GM21737 (cell line): ENCODE data around the gene ARTN.

Experiments used
- ATAC-seq: cut with Tn5 transposase; IDR thresholded peaks from one replicate; pipeline ENCODE4 v1.9.1; 2021; ENCODE audit warnings: mild to moderate bottlenecking, moderate library complexity; ENCODE audit not compliant: unreplicated experiment

Gene ARTN, protein sequence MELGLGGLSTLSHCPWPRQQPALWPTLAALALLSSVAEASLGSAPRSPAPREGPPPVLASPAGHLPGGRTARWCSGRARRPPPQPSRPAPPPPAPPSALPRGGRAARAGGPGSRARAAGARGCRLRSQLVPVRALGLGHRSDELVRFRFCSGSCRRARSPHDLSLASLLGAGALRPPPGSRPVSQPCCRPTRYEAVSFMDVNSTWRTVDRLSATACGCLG

DNA sequence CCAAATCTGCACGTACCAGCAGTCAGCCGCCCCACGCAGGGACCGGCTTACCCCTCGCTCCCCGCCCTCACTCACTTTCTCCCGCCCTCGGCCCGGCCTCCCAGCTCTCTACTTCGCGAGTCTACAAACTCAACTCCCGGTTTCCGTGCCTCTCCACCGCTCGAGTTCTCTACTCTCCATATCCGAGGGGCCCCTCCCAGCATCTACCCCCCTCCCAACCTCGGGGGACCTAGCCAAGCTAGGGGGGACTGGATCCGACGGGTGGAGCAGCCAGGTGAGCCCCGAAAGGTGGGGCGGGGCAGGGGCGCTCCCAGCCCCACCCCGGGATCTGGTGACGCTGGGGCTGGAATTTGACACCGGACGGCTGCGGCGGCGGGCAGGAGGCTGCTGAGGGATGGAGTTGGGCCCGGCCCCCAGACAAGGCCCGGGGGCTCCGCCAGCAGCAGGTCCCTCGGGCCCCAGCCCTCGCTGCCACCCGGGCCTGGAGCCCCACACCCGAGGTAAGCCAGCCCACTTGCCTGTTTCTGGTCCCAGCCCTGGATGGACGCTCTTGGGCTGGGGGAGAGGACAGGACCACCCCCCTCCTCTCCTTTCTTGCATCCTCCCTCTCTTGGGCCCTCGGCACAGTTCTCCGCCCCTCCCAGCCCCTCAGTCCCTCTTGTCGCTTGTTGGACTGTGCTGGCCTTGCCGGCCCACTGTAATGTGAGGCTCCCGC, at the start of gene ARTN:
Gene ARTN, plus strand, starts transcription at position 416 of the 715 bp plus-strand sequence. CDS start 1,856 bp downstream, outside the sequence.
- ATAC-seq = no peak

DNA sequence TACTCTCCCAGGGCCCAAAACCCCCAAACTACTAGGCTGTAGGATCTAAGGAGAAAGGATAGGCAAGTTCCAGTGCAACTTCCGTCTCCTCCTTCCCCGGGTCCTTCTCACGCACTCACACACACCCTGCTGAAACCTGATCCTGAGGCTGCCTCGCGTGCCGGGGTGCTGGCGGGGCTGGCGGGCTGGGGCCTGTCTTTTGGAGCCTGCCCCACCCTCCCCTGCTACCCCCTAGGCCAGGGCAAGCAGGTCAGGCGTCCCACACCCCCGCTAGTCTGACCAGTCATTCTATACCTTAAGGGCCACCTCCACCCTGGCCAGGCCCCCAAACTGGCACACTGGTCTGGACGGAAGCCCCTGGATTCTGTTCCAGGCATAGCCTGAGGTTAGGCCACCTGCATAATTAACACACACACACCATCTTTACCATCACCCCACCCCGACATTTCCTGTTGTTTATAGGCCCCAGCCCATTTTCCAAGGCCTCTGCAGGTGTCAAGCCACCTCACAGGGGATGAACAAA, 48.3 kb upstream of the ARTN start:
- no peak for ATAC-seq

DNA sequence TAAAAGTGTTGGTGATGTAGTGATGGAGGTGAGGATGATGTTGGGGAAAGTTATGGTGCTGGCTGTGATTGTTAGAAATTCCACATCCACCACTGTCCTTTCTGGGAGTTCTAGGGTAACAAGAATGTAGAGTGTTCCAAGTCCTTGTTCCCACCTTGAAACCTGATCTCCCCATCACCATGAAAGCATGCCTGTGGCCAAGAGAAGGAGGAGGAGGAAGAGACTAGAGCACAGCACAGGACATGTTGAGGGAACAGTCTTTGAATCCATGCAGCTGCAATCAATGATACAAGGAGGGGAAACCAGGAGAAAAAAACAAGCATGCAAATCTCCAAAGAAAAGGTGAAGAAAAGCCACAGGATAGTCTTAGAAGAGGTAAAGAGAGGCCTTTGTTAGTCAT, 45.9 kb upstream of the ARTN start:
- no peak for ATAC-seq

DNA sequence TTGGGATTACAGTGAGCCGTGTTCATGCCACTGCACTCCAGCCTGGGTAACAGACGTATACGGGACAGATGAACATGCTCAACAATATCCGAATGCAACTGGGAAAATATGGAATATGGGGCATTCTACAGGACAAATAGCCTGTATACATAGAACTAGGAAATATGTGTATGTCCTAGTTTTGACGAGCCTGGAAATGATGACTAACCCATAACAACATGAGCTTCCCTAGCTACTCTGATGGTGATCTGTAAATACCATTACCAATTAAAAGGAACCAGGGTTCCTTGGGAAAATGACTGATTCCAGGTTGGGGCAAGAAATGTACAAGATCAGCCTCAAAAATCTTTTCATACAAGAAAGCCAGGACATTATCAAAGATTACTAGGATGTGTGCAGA, 42.8 kb upstream of the ARTN start:
- ATAC-seq = no peak

DNA sequence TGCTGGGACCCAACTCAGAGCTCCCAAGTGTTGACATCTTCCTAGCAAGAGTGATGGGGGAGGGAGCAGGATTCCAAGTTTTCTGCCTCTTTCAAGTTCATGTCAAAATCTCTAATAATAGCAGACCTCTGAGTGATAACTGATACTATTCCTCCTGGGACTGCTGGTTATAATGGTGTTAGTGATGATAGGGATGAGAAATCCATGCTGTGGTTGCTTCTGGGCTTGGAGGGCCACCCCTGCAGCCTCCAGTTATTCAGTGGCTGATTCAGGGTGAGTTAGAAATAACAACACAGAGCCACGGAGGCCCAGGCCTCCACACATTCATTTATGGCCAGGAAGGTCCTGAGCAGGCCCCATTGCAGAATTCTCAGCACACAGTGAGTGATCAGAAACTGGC, 40.6 kb upstream of the ARTN start:
- no peak for ATAC-seq

DNA sequence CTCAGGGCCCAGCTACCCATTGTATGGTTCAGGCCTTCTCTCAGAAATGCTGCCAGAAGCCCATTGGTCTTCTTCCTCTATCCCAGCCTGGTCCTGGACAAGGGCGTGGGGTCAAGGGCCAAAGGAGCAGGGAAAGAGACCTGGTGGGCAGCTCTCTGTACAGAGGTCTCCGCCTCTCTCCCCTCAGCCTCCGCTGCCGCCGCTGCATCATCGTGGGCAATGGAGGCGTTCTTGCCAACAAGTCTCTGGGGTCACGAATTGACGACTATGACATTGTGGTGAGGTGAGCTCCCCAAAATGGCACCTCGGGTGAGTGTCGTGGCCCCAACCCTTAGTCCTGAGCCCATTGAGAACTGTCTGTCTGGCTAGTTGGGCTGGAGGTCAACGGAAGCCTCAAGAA, 34.6 kb upstream of the ARTN start:
- ATAC-seq = no peak

DNA sequence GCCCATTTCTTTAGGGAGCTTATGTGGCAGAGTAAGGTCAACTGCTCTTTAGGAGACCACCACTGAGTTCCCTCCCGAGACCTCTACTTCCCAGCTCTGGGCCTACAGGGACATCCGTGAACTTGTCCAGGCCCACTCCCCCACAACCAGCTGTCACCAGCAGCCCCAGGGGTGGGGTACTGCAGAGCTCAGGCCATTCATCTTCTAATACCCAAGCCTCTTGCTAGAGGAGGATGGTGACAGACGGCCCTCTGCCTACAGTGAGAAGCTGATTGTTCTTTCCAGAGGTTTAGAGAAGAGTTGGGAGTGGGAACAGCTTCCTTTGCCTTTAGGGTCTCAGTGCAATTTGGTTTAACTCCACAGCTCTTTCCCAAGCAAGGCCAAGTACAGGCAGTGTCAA, 33.2 kb upstream of the ARTN start:
- ATAC-seq = no peak

DNA sequence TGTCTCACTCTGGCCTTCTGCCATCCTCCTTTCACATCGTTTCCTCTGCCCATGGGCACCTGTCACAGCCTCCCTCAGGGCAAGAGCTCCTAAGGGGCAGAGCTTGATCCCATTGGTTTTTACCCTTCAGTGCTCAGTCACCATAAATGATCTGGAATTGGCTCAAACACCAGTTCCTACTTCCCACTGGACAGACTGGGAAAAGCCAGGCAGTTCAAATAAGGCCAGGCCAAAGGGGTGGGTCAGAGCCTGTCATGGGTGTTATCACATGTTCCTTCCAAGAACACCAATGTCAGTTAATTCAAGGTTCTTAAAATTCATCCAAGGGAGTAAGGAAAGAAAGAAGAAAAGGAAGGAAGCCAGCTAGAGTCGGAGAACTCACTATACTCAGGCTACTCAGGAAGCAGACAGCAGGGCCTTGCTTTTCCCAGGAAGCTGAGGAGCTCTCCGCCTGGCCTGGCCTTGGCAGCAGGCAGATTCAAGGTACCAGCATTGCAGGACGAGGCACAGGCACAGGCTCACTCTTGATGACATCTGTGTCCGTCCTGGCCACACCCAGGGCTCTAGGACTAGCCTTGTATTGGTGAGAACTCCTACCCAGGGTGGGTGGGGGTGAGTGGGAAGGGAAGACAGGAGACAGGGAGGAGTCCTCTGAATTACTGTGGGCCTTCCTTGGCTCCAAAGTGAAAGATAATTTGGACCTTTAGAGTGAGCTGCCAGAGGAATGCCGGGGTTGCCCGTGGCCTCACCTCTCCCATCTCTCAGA, 32.2 kb upstream of the ARTN start:
- ATAC-seq = no peak

DNA sequence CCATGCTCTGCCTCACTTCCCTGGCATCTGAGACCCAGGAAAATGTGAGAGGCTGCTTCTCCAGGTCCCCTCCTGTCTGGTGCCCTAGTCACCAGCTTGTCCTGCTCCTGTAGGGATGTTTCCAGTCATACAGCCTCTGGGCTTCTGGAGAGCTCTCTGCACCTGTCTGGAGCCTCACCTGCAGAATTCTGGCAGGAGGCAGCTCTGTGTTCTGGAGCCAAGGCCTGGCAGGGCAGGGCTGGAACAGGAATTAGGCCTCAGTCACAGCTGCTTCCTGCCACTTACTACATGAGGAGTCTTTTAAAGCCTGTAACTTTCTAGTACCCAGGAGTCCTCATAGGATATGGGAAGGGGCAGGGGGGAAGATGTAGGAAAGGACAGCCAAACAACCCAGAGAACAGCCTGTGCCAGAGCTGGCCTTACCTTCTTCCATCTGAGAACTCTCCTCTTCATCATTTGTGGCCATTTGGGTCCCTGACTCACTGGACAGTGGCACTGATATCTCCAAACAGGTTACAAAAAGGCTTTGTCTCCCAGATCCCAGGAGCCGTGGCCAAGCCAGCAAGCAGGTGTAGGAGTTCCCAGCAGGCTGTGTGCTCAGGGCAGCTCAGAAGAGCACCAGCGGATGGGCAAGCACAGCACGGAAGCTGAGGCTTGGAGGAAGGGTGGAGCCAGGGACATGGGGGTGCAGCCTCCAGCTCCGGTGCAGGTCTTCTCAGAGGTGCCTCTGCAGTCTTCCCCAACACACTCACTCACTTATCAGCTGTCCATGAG, 31.4 kb upstream of the ARTN start:
- no peak for ATAC-seq

DNA sequence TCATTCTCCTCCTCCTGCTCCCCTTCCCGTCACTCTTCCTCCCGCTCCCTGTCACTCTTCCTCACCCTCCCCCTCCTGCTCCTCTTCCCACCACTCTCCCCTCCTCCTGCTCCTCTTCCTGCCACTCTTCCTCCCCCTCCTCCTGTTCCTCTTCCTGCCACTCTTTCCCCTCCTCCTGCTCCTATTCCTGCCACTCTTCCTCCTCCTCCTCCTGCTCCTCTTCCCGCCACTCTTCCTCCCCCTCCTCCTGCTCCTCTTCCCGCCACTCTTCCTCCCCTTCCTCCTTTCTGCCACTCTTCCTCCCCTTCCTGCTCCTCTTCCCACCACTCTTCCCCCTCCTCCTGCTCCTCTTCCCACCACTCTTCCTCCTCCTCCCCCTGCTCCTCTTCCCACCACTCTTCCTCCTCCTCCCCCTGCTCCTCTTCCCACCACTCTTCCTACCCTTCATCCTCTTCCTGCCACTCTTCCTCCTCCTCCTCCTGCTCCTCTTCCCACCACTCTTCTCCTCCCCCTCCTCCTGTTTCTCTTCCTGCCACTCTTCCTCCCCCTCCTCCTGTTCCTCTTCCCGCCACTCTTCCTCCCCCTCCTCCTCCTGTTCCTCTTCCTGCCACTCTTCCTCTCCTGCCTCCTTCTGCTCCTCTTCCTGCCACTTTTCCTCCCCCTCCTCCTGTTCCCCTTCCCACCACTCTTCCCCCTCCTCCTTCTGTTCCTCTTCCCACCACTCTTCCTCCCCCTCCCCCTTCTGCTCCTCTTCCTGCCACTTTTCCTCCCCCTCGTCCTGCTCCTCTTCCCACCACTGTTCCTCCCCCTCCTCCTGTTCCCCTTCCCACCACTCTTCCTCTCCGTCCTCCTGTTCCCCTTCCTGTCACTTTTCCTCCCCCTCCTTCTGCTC, 28.7 kb upstream of the ARTN start:
- ATAC-seq = no peak

DNA sequence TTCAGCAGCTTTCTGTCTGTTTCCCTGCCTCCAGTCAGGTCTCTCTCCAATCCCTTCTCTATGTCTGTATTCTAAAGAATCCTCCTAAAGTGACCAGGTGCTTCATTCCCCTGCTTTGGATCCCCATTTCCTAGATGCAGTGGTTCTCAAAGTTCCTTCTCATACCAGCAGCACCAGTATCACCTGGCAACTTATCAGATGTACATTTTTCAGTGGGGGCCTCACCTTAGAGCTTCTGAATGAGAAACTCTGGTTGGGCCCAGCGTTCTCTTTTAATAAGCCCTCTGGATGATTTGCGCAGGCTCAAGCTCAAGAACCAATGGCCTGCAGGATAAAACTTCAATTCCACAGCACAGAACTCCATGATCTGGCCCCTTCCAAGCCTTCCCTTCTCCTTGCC, 25.4 kb upstream of the ARTN start:
- ATAC-seq = no peak

DNA sequence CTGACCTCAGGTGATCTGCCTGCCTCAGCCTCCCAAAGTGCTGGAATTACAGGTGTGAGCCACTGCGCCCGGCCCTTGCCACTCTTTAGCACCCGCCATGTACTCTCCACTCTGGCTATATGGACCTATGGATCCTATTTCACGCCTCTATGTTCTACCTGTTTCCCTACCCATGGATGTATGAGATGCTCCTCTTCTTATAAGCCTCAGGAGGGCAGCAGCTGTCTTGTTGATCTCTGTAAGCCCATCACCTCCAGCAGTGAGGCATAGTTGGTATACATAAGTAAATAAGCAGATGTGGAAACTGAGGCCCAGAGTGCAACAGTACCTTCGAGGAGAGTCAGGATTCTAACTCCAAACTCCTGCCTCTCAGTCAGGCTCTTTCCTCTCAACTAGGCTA, 24.7 kb upstream of the ARTN start:
- ATAC-seq = no peak

DNA sequence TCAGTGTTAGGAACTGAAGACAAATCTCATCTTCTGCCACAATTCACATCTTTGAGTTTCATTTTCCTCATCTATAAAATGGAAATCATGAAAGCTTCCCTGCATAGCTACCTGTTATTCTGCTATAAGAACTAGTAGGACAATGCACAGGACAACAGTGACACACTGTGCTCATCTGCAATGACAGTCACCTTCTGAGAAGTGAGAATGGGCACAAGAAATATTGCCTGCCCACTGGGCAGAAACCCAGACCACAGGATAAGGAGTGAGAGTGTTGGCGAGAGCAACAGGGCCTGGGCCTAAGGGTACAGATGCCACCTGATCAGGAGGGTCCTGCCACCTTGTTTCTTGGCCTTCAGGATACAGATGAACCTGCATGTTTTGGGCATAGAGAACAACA, 23.3 kb upstream of the ARTN start:
- no peak for ATAC-seq

DNA sequence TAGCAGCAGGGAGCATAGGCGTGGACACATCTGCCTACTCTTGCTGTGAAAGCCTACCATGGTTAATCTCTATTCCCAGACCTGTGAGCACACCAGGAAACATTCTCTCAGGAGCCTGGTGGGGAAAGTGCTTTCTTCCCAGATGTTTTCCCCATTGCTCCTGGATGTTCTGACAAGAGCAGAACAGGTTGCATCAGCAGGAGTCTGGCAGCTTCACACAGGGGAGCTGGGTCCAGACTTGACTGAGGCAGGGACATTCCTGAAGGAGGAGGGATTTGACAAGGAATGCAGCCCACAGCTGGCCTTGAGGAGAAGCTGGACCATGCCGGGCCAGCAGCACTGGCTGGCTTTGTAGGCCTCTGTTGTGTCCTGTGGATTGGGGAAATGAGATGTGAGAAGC, 21.0 kb upstream of the ARTN start:
- no peak for ATAC-seq

DNA sequence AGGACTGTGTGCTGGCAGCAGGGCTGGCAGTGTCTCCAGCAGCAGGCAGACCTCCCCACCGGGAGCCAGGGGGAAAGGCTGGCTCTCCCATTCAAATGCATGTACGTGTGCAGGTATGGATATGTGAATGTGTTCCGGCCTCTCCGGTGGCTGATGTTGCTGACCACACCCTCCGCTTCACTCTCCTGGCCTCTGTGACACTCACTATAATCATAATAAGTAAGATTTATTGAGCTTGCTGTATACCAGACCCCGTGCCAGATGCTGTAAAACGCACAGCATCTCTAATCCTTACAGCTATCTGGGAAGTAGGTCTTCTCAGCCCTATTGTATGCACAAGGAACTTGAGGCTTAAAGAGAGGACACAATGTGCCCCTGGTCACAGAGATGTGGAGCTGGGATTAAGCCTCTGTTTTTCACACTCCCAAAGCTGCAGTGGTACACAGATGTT, 20.5 kb upstream of the ARTN start:
- ATAC-seq = no peak

DNA sequence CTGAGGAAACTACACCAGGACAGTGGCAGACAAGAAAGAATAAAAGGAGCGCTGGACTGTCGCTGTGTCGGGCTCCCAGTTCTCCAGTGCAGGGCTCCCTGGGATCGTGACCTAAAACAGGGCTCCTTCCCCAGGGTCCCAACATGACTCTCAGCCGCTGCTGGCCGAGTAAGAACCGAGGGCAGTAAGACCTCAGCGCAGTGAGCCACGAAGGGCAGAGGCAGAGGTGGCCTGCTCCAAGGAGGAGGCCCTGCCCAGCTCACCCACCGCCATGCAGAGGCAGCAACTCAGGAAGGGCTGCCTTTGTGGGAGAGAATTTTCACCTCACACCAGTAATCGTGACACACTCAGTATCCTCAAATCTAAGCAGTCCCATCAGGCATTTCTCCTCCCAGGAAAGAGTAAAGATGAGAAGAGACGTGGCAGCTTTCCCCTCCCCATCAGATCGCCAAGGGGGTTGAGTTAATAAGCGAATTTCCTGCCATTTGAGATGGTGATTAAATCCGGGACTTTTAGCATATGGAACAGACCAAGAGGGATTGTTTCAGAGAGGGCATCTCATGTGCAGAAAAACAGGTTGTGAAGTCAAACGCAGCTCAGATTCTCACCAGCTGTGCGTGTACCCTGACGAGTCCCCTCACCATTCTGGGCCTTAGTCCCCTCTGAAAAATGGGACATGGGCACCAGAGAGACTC, 19.8 kb upstream of the ARTN start:
- no peak for ATAC-seq

DNA sequence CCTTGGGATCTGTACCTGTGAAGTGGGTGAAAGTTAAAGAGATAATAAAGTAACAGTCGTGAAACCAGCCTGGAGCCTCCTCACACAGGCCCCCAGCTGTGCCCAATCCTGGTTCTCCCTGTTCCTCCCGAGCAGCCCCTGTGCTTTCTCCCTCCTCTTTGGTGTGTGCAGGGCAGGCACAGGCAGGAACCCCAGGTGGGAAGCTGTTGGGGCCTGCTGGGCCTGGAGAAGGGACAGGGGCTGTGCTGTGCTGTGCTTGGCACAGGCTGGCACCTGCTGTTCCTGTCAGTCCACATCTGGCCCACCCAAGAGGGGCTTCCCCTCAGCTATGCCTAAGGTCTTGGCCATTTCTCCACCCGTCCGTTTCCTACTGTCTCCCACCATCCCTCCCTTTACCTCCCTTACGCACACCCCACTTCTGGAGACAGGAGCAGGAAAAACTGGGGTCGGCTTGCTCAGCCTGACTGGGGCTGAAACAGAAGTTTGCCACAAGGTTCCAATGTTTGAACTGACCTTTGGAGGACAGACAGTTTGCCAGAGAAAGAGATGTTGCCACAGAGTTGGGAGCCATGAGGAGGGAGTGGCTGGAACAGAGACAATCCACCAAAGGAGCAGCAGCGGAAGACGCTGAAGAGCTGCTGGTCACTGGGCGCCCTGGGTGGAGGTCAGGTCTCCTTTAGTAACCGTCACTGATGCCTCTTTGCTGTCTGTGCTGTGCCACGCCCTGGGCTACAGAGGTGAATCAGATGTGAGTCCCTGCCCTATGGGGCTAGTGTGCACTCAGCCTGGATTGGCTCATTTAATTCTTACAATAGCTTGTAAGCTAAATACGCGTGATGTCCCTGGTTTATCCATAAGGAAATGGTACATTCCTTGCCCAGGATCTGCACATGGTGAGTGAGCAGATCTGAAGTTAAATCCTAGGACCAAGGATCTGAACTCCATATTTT, 18.8 kb upstream of the ARTN start:
- ATAC-seq = no peak

DNA sequence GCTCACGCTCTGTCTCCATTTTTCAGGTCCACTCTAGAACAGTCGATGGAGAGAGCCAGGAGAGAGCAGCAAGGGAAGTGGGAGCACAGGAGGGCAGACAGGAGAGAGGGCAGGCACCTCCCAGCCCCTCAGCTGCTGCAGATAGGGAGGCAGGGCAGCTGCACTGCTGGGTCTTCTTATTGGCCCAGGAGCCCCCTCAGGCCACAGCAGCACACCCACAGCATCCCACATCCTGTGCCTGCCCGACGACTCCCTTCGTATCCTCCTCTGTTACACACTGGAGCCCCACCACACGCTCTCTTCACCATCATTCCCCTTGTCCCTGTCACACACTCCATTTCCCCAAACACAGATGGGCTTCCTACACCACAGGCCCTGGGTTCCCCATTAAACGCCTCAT, 13.7 kb upstream of the ARTN start:
- ATAC-seq = no peak
